Endothelial cell of umbilical vein (primary cell): ENCODE measurements around the gene RAD51B.

Experiments
- EZH2 ChIP-seq: IDR thresholded peaks from 2 replicates; pipeline ENCODE4 v1.6.1; 2012; ENCODE audit warnings: borderline replicate concordance, low read depth, mild to moderate bottlenecking, moderate library complexity, low read length, inconsistent platforms; ENCODE audit not compliant: severe bottlenecking
- JUN ChIP-seq: IDR thresholded peaks from 2 replicates; pipeline ENCODE4 v1.6.1; 2011; ENCODE audit warnings: borderline replicate concordance, low read depth; ENCODE audit not compliant: insufficient read length, insufficient read depth
- POLR2A ChIP-seq: IDR thresholded peaks from 2 replicates; pipeline ENCODE4 v1.6.1; 2012; ENCODE audit warnings: low read depth, mild to moderate bottlenecking, control low read depth, low read length
- POLR2AphosphoS5 ChIP-seq: IDR thresholded peaks from 2 replicates; pipeline ENCODE4 v1.6.1; 2012; ENCODE audit warnings: low read depth, mild to moderate bottlenecking, control low read depth, low read length, moderate library complexity; ENCODE audit not compliant: insufficient read depth
- TF ChIP-seq, protein P1 (sequence below), 2 donors: IDR thresholded peaks; 1 replicate in 1 of 2; 2 replicates in 1 of 2; pipeline ENCODE4 v1.5.1; 2011; ENCODE audit warnings: low read length in 2 of 2, mild to moderate bottlenecking in 2 of 2, moderate library complexity in 2 of 2, control low read depth in 1 of 2, inconsistent platforms in 1 of 2, low read depth in 1 of 2; ENCODE audit not compliant: insufficient read depth in 1 of 2; ENCODE audit errors: extremely low read depth in 1 of 2
- TF ChIP-seq, protein P2 (sequence below): IDR thresholded peaks from 2 replicates; pipeline ENCODE4 v1.6.1; 2011; ENCODE audit not compliant: insufficient read depth, insufficient read length

DNA sequence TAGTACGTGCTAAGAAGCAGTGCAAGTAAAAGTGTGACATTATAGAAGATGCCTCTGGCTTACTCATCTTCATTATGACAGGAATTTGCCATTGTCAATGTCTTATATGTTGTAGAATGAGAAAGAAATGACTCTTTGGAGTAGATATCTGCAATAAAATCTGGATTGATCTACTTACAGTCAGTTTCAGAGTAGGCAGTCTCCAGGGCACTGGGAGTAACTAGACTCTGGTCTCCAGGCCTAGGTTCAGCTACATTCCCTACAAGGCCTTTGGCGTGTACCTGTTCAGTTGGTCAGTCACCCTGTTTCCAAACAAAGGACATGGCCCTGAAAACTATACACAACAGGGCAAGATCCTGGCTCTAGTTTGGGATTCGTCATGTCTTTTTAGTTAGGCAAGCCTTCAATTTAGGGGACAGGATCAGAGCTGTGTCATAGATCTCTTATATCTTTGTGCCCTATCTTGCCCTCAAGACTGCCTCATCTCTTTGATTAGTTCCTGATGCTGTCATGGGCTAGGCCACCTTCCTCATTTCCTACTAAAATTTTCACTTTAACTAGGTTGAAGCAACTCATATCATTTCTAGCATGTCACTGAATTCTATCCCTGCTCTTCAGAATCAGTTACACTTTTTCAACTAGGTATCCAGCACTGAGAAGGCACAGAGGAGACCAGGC, 410.0 kb downstream of the RAD51B start:
- TF ChIP-seq JUN (no peak), POLR2A (no peak), EZH2 (no peak), POLR2AphosphoS5 (no peak)
- TF ChIP-seq, protein P1, sequence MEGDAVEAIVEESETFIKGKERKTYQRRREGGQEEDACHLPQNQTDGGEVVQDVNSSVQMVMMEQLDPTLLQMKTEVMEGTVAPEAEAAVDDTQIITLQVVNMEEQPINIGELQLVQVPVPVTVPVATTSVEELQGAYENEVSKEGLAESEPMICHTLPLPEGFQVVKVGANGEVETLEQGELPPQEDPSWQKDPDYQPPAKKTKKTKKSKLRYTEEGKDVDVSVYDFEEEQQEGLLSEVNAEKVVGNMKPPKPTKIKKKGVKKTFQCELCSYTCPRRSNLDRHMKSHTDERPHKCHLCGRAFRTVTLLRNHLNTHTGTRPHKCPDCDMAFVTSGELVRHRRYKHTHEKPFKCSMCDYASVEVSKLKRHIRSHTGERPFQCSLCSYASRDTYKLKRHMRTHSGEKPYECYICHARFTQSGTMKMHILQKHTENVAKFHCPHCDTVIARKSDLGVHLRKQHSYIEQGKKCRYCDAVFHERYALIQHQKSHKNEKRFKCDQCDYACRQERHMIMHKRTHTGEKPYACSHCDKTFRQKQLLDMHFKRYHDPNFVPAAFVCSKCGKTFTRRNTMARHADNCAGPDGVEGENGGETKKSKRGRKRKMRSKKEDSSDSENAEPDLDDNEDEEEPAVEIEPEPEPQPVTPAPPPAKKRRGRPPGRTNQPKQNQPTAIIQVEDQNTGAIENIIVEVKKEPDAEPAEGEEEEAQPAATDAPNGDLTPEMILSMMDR (IDR thresholded peaks at IDR 0.05; ENCODE audit: extremely low read depth in 1 of 2, insufficient read depth in 1 of 2, low read depth in 1 of 2, low read length in 2 of 2) = no peak
- TF ChIP-seq, protein P2, sequence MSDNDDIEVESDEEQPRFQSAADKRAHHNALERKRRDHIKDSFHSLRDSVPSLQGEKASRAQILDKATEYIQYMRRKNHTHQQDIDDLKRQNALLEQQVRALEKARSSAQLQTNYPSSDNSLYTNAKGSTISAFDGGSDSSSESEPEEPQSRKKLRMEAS = no peak
